HG03045 (cell line): ENCODE measurements around the gene CLPTM1L.
A peak's percentile ranks its signal among the peaks of the same experiment; 100 is the strongest.

Source experiments
- ATAC-seq: cut with Tn5 transposase; IDR thresholded peaks from one replicate; pipeline ENCODE4 v1.9.1; 2021; ENCODE audit warnings: mild to moderate bottlenecking, moderate library complexity; ENCODE audit not compliant: unreplicated experiment

The CLPTM1L gene

GRCh38 chr5:1344975-1345838, at the start of gene CLPTM1L:
CLPTM1L (minus strand) TSS chr5:1345099; CDS start chr5:1344841, 258 bp downstream.
- peak; percentile 67 for ATAC-seq

GRCh38 chr5:1393571-1394501, 48.9 kb upstream of the CLPTM1L start:
- ATAC-seq: no peak

GRCh38 chr5:1392801-1393565, 48.1 kb upstream of the CLPTM1L start:
- ATAC-seq: no peak

GRCh38 chr5:1392261-1392660, 47.4 kb upstream of the CLPTM1L start:
- no peak for ATAC-seq

- no peak for ATAC-seq
Observed at GRCh38 chr5:1391691-1392090, 46.8 kb upstream of the CLPTM1L start.

- ATAC-seq: no peak
Observed at GRCh38 chr5:1390861-1391600, 46.1 kb upstream of the CLPTM1L start.

GRCh38 chr5:1390333-1390732, 45.4 kb upstream of the CLPTM1L start:
- ATAC-seq: no peak

GRCh38 chr5:1388383-1388967, 43.6 kb upstream of the CLPTM1L start:
- ATAC-seq: no peak

- ATAC-seq: no peak
Observed at GRCh38 chr5:1387876-1388275, 43.0 kb upstream of the CLPTM1L start.

GRCh38 chr5:1387059-1387755, 42.3 kb upstream of the CLPTM1L start:
- no peak for ATAC-seq

- peak; percentile 45 for ATAC-seq
Observed at GRCh38 chr5:1386274-1386717, 41.4 kb upstream of the CLPTM1L start.

GRCh38 chr5:1385395-1386273, 40.7 kb upstream of the CLPTM1L start:
- ATAC-seq: peak; percentile 91

GRCh38 chr5:1384521-1384920, 39.6 kb upstream of the CLPTM1L start:
- ATAC-seq: no peak

- no peak for ATAC-seq
Observed at GRCh38 chr5:1383886-1384401, 39.0 kb upstream of the CLPTM1L start.

- no peak for ATAC-seq
Observed at GRCh38 chr5:1383344-1383743, 38.4 kb upstream of the CLPTM1L start.

GRCh38 chr5:1382248-1382700, 37.4 kb upstream of the CLPTM1L start:
- no peak for ATAC-seq

- no peak for ATAC-seq
Observed at GRCh38 chr5:1381370-1382247, 36.7 kb upstream of the CLPTM1L start.
